Measurements from ENCODE around the gene GBA2. TPM values are rescaled to one million over a fixed set of nuclear protein-coding genes. Genes with fewer than 3 reads are reported as not detected.

Gene GBA2
- total RNA-seq, 2 donors from 2014 or later, result 64.1 to 76.3 TPM

GRCh38 chr9:35763181-35763580, 14.2 kb upstream of the GBA2 start:
- no peaks in the 10 kb centered on the region for H3K36me3 ChIP-seq
- H3K4me1 ChIP-seq, result peaks cover 0 to 21% of the 10 kb centered on the region in 2 donors
- no peak for DNase-seq (ENCODE audit: low spot score)
- H3K27me3 ChIP-seq, result no peaks in the 10 kb centered on the region
- no peaks in the 10 kb centered on the region for H3K9me3 ChIP-seq
- TF ChIP-seq, protein P1, sequence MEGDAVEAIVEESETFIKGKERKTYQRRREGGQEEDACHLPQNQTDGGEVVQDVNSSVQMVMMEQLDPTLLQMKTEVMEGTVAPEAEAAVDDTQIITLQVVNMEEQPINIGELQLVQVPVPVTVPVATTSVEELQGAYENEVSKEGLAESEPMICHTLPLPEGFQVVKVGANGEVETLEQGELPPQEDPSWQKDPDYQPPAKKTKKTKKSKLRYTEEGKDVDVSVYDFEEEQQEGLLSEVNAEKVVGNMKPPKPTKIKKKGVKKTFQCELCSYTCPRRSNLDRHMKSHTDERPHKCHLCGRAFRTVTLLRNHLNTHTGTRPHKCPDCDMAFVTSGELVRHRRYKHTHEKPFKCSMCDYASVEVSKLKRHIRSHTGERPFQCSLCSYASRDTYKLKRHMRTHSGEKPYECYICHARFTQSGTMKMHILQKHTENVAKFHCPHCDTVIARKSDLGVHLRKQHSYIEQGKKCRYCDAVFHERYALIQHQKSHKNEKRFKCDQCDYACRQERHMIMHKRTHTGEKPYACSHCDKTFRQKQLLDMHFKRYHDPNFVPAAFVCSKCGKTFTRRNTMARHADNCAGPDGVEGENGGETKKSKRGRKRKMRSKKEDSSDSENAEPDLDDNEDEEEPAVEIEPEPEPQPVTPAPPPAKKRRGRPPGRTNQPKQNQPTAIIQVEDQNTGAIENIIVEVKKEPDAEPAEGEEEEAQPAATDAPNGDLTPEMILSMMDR (IDR thresholded peaks at IDR 0.05), result no peak
- H3K27ac ChIP-seq, result no peak overlapping the region
- H3K4me3 ChIP-seq, result no peak overlapping the region

DNA sequence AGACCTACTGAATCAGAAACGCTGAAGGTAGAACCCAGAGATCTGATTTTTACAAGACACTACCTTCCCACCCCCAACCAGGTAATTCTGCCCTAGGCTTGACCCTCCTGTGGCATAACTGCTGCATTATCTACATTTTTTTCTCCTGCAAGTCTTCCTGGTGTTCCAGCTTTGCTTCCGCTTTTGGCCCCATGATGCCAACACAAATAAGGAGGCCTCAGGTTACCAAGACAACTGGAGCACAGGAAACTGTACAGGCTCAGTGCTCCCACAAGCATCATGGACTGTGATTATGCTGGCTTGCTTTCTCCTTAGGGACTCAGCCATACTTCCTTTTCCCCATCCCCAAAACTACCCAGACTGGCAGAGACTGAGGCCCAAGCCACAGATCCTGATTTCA, 11.6 kb upstream of the GBA2 start:
- peaks cover 0 to 44% of the 10 kb centered on the region in 2 donors for H3K4me1 ChIP-seq
- H3K9me3 ChIP-seq, result no peaks in the 10 kb centered on the region
- DNase-seq (ENCODE audit: low spot score), result no peak
- H3K4me3 ChIP-seq, result no peak overlapping the region
- no peak overlapping the region for H3K27ac ChIP-seq
- H3K27me3 ChIP-seq, result no peaks in the 10 kb centered on the region
- TF ChIP-seq, protein P1 (IDR thresholded peaks at IDR 0.05), result no peak
- no peaks in the 10 kb centered on the region for H3K36me3 ChIP-seq

- DNase-seq (ENCODE audit: low spot score), result no peak
- no peak overlapping the region for H3K4me3 ChIP-seq
- H3K27me3 ChIP-seq, result no peaks in the 10 kb centered on the region
- H3K27ac ChIP-seq, result no peak overlapping the region
- H3K4me1 ChIP-seq, result peaks cover 0 to 44% of the 10 kb centered on the region in 2 donors
- no peaks in the 10 kb centered on the region for H3K36me3 ChIP-seq
- H3K9me3 ChIP-seq, result no peaks in the 10 kb centered on the region
- TF ChIP-seq, protein P1 (IDR thresholded peaks at IDR 0.05), result no peak
Observed at GRCh38 chr9:35759795-35760194, 10.8 kb upstream of the GBA2 start.

- TF ChIP-seq, protein P1 (IDR thresholded peaks at IDR 0.05), result no peak
- H3K4me3 ChIP-seq, result no peak overlapping the region
- H3K27ac ChIP-seq, result peak overlapping the region; percentile 90 to 95
- no peak for DNase-seq (ENCODE audit: low spot score)
- H3K9me3 ChIP-seq, result no peaks in the 10 kb centered on the region
- peaks cover 7% of the 10 kb centered on the region for H3K36me3 ChIP-seq
- peaks cover 0 to 44% of the 10 kb centered on the region in 2 donors for H3K4me1 ChIP-seq
- no peaks in the 10 kb centered on the region for H3K27me3 ChIP-seq
Observed at GRCh38 chr9:35758475-35759050, 9.5 kb upstream of the GBA2 start.

DNA sequence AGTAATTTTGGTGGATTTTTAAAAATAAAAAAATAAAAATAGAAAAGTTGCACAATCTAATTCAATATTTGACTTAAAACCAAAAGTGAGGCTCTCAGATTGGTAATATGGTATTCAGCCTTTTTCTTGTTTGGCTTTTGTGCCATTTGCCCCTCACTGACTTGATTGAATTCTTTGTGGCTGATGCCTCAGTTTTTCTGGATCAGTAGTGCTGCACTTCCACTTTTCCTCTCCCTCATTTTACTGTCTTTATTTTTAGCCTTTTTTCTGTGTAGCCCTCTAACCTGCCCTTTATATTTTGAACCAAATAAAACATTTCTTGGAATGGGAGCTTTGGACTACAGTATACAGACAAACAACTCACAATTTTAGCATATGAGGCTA, 8.9 kb upstream of the GBA2 start:
- H3K4me1 ChIP-seq, result peaks cover 0 to 44% of the 10 kb centered on the region in 2 donors
- DNase-seq (ENCODE audit: low spot score), result no peak
- TF ChIP-seq, protein P1 (IDR thresholded peaks at IDR 0.05), result no peak

More for the DNA sequence above, 8.9 kb upstream of the GBA2 start:
- peak overlapping the region; percentile 90 to 95 for H3K27ac ChIP-seq
- H3K4me3 ChIP-seq, result peak overlapping the region in 1 of 2 donors; percentile 61
- no peaks in the 10 kb centered on the region for H3K27me3 ChIP-seq
- no peaks in the 10 kb centered on the region for H3K9me3 ChIP-seq
- peaks cover 14% of the 10 kb centered on the region for H3K36me3 ChIP-seq

All from right atrium auricular region (tissue), 2 donors.